ENCODE data around the gene SF3B2. TPM values are rescaled to one million over a fixed set of nuclear protein-coding genes. Genes with fewer than 3 reads are reported as not detected.

Gene SF3B2
- total RNA-seq, 1 experiment from 2014 or later, result 300 TPM

- POLR2A ChIA-PET, result no interaction called here
- ATAC-seq, result no peak
- no peak overlapping the region for H3K9ac ChIP-seq (ENCODE audit: low read length)
- intact Hi-C loops (cut with micrococcal nuclease), result no loop called here
- H3K4me3 ChIP-seq (replicated peaks in 1 of 2; ENCODE audit: low read depth in 1 of 2, low read length in 2 of 2), result no peak overlapping the region
- RAD21 ChIA-PET (ENCODE audit: low non-redundant PET in 1 of 2, low total read pairs in 2 of 2, uncharacterized antibody in 2 of 2, unreplicated experiment in 2 of 2), result no interaction called here
- TF ChIP-seq EZH2 (IDR thresholded peaks at IDR 0.05) (no peak), FOSL1 (IDR thresholded peaks at IDR 0.05; ENCODE audit: low read depth) (no peak), EZH2phosphoT487 (IDR thresholded peaks at IDR 0.05; ENCODE audit: borderline replicate concordance) (no peak), JUND (IDR thresholded peaks at IDR 0.05) (no peak), REST (IDR thresholded peaks at IDR 0.05; ENCODE audit: low read depth) (no peak), RAD21 (IDR thresholded peaks at IDR 0.05; ENCODE audit: low read depth) (no peak), SRF (IDR thresholded peaks at IDR 0.05; ENCODE audit: low read depth) (no peak), SIN3A (IDR thresholded peaks at IDR 0.05; ENCODE audit: low read depth) (no peak), ZFX (IDR thresholded peaks at IDR 0.05) (no peak), TCF7L2 (IDR thresholded peaks at IDR 0.05; ENCODE audit: borderline replicate concordance, extremely low read depth, insufficient read depth, insufficient read length) (no peak), ZNF274 (IDR thresholded peaks at IDR 0.05; ENCODE audit: low read depth, low read length) (no peak)
- H3K27me3 ChIP-seq (ENCODE audit: insufficient read depth, low read length), result no peaks in the 10 kb centered on the region
- H4K20me1 ChIP-seq (ENCODE audit: insufficient read depth), result no peaks in the 10 kb centered on the region
- H3K79me2 ChIP-seq (ENCODE audit: insufficient read depth, low read length), result peaks cover 19% of the 10 kb centered on the region
- no peak overlapping the region for H2AFZ ChIP-seq (ENCODE audit: low read depth, low read length, poor library complexity, severe bottlenecking)
- no peaks in the 10 kb centered on the region for H3K36me3 ChIP-seq (ENCODE audit: control insufficient read depth in 1 of 2, insufficient read depth in 2 of 2, low read length in 2 of 2)
- CTCF ChIA-PET, result no interaction called here
- BruUV-seq (replicated peaks), result no TSS peak
- H3K4me1 ChIP-seq (ENCODE audit: control insufficient read depth in 1 of 2, insufficient read depth in 2 of 2, low read length in 2 of 2), result peaks cover 38 to 44% of the 10 kb centered on the region in 2 experiments
- no peak overlapping the region for H3K4me2 ChIP-seq (ENCODE audit: low read length)
- DNase-seq (ENCODE audit: low read depth, low spot score), result no peak
- no peaks in the 10 kb centered on the region for H3K9me2 ChIP-seq (ENCODE audit: insufficient read depth)
- H3K27ac ChIP-seq (ENCODE audit: low read depth, low read length), result no peak overlapping the region
- no peaks in the 10 kb centered on the region for H3K9me3 ChIP-seq (ENCODE audit: control insufficient read depth in 1 of 2, insufficient read depth in 1 of 2, low read depth in 1 of 2, low read length in 2 of 2)
These were observed 64.6 kb downstream of the SF3B2 start for GRCh38 chr11:66116576-66117361.
